ENCODE data around the gene ACTL6B.

ACTL6B gene

DNA sequence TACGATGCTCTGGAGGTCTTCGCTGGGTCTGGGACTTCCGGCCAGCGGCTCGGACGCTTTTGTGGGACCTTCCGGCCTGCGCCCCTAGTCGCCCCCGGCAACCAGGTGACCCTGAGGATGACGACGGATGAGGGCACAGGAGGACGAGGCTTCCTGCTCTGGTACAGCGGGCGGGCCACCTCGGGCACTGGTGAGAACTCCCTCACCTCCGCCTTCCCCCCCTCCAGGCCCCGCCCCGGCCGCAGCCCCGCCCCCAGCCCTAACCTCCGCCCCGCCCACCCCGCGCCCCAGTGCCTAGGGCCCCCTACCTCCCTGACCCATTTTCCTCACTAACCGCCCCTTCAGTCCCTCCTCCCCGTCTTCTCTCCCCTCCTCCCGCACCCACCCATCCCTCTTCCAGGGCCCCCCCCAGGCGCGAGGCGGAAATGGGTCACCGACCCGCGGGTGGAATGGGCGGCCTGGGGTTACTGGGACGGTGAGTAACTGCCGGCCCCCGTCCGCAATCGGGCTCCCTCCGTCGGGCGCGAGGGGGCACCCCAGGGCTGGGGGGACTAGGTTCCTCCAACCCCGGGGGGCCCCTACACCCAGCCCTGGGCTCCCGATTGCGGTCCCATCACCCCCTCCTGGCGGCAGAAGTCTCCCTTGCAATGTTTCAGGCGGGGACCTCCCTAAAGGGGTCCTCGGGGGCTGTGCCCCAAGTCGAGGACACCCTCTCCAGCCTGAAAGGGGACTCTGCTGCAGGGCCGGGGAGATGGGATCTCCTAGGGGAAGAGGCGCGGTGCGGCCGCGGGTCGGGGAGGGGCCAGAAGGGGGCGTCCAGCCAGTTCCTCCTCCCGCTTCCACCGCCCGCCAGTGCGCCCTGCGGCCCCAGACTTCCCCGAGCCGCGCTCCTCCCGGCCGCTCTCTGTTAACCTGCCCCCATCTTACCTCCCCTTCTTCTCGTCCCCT is 51.9 kb downstream of the ACTL6B start:
- Histone ChIP-seq H3K9ac (ENCODE audit: low read length) (no peak overlapping the region), H3K27ac (ENCODE audit: low read depth, low read length) (peak overlapping the region; percentile 74), H3K4me1 (ENCODE audit: control insufficient read depth, insufficient read depth, low read length) (peaks cover 2% of the 10 kb centered on the region), H3K4me3 (ENCODE audit: low read length) (peak overlapping the region; percentile 59), H3K36me3 (ENCODE audit: control insufficient read depth, insufficient read depth, low read length) (no peaks in the 10 kb centered on the region), H3K27me3 (ENCODE audit: control insufficient read depth, insufficient read depth, low read length) (no peaks in the 10 kb centered on the region)

GRCh38 chr7:100603726-100604027 is 52.6 kb downstream of the ACTL6B start:
- Histone ChIP-seq H3K36me3 (ENCODE audit: control insufficient read depth, insufficient read depth, low read length) (no peaks in the 10 kb centered on the region), H3K27ac (ENCODE audit: low read depth, low read length) (peak overlapping the region; percentile 74), H3K4me3 (ENCODE audit: low read length) (peak overlapping the region; percentile 59), H3K9ac (ENCODE audit: low read length) (no peak overlapping the region), H3K27me3 (ENCODE audit: control insufficient read depth, insufficient read depth, low read length) (no peaks in the 10 kb centered on the region), H3K4me1 (ENCODE audit: control insufficient read depth, insufficient read depth, low read length) (peaks cover 2% of the 10 kb centered on the region)

- Histone ChIP-seq H3K4me3 (ENCODE audit: low read length) (peak overlapping the region; percentile 59), H3K27ac (ENCODE audit: low read depth, low read length) (peak overlapping the region; percentile 74), H3K27me3 (ENCODE audit: control insufficient read depth, insufficient read depth, low read length) (no peaks in the 10 kb centered on the region), H3K36me3 (ENCODE audit: control insufficient read depth, insufficient read depth, low read length) (no peaks in the 10 kb centered on the region), H3K9ac (ENCODE audit: low read length) (no peak overlapping the region), H3K4me1 (ENCODE audit: control insufficient read depth, insufficient read depth, low read length) (peaks cover 2% of the 10 kb centered on the region)
Measured at GRCh38 chr7:100602889-100603725, 53.1 kb downstream of the ACTL6B start.

- Histone ChIP-seq H3K27ac (ENCODE audit: low read depth, low read length) (no peak overlapping the region), H3K4me3 (ENCODE audit: low read length) (no peak overlapping the region), H3K27me3 (ENCODE audit: control insufficient read depth, insufficient read depth, low read length) (no peaks in the 10 kb centered on the region), H3K9ac (ENCODE audit: low read length) (no peak overlapping the region), H3K4me1 (ENCODE audit: control insufficient read depth, insufficient read depth, low read length) (peaks cover 2% of the 10 kb centered on the region), H3K36me3 (ENCODE audit: control insufficient read depth, insufficient read depth, low read length) (no peaks in the 10 kb centered on the region)
Measured at GRCh38 chr7:100600730-100601038, 55.6 kb downstream of the ACTL6B start.

DNA sequence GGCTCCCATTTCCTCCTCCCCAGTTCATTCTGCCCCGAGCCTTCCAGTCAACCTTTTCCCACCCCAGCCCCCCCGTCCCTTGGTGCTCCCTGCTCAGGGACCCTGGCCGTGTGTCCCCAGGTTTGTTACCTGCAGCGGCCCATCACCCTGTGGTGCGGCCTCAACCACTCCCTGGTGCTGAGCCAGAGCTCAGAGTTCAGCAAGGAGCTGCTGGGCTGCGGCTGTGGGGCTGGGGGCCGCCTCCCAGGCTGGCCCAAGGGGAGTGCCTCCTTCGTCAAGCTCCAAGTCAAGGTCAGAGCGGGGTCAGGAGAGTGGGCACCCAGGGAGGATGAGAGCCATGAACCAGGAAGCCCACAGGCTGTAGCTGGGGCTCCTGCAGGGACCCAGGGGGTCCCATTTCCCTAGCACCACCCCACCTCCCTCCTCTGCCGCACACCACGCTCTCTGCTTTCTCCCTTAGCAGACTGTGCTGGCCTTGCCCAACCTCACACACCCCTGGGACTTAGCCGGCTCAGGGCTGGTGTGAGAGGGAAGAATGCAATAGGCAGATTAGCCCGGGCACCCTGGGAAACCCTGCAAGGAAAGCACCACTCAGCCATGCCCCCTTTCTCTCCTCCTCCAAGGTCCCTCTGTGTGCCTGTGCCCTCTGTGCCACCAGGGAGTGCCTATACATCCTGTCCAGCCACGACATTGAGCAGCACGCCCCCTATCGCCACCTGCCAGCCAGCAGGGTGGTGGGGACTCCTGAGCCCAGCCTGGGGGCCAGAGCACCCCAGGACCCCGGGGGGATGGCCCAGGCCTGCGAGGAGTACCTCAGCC is 56.1 kb downstream of the ACTL6B start:
- no peak overlapping the region for H3K9ac ChIP-seq (ENCODE audit: low read length)
- no peaks in the 10 kb centered on the region for H3K36me3 ChIP-seq (ENCODE audit: control insufficient read depth, insufficient read depth, low read length)
- H3K4me3 ChIP-seq (ENCODE audit: low read length), result no peak overlapping the region
- H3K4me1 ChIP-seq (ENCODE audit: control insufficient read depth, insufficient read depth, low read length), result peaks cover 2% of the 10 kb centered on the region
- no peaks in the 10 kb centered on the region for H3K27me3 ChIP-seq (ENCODE audit: control insufficient read depth, insufficient read depth, low read length)
- no peak overlapping the region for H3K27ac ChIP-seq (ENCODE audit: low read depth, low read length)

- H3K36me3 ChIP-seq (ENCODE audit: control insufficient read depth, insufficient read depth, low read length), result no peaks in the 10 kb centered on the region
- no peak overlapping the region for H3K9ac ChIP-seq (ENCODE audit: low read length)
- no peaks in the 10 kb centered on the region for H3K4me1 ChIP-seq (ENCODE audit: control insufficient read depth, insufficient read depth, low read length)
- no peaks in the 10 kb centered on the region for H3K27me3 ChIP-seq (ENCODE audit: control insufficient read depth, insufficient read depth, low read length)
- H3K27ac ChIP-seq (ENCODE audit: low read depth, low read length), result no peak overlapping the region
- H3K4me3 ChIP-seq (ENCODE audit: low read length), result no peak overlapping the region
Measured at GRCh38 chr7:100598425-100598824, 57.8 kb downstream of the ACTL6B start.

GRCh38 chr7:100595188-100595587 is 61.1 kb downstream of the ACTL6B start:
- no peak overlapping the region for H3K4me3 ChIP-seq (ENCODE audit: low read length)
- peaks cover 2% of the 10 kb centered on the region for H3K27me3 ChIP-seq (ENCODE audit: control insufficient read depth, insufficient read depth, low read length)
- H3K4me1 ChIP-seq (ENCODE audit: control insufficient read depth, insufficient read depth, low read length), result no peaks in the 10 kb centered on the region
- H3K36me3 ChIP-seq (ENCODE audit: control insufficient read depth, insufficient read depth, low read length), result no peaks in the 10 kb centered on the region
- no peak overlapping the region for H3K27ac ChIP-seq (ENCODE audit: low read depth, low read length)
- no peak overlapping the region for H3K9ac ChIP-seq (ENCODE audit: low read length)

Data from rectal smooth muscle tissue (tissue), 1 donor.